ENCODE measurements around the gene MCRS1.

GRCh38 chr12:49598527-49598926 is 30.6 kb upstream of the MCRS1 start:
- TF ChIP-seq CTCF (IDR thresholded peaks at IDR 0.05) (no peak), POLR2A (IDR thresholded peaks at IDR 0.05) (no peak)
